AG08395 (cell line): Measurements from ENCODE around the gene TMEM18.

Source experiments
- DNase-seq: peaks from one replicate; pipeline ENCODE4 v3.0.0; 2012; ENCODE audit warnings: mixed read lengths, low spot score

The TMEM18 gene

DNA sequence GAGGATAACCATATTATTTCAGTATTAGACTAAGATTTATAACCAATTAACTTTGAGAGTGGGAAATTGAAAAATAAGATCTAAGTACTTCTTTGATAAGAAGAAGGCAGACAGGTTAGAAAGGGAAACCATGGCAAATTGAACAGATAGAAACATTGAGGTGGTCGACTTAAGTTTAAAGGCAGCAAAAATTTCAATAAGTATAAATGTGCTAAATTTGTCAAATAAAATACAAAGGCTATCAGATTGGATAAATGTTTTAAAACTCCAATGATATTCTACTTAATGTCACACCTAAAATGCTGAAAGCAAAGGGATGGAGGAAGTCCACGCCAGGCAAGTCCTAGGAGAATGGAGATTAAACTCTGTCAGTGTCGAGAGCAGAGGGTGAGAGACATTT lies 59.2 kb downstream of the TMEM18 start:
- no peak for DNase-seq
